Spleen (tissue), 11 donors: Measurements from ENCODE around the gene TACR2. TPM values are rescaled to one million over a fixed set of nuclear protein-coding genes. Genes with fewer than 3 reads are reported as not detected.

Source experiments
- DNase-seq: peaks from one replicate; pipeline ENCODE4 v3.0.0-alpha.2; 2020
- H3K27ac ChIP-seq, 8 donors: fragments of 200-600 bp; sonication (generic) in 7 of 8; 1 replicate in 4 of 8; 2 replicates in 4 of 8; pipeline versions ENCODE4 v1.5.0 to v1.8.0; 2016 to 2021; ENCODE audit warnings: inconsistent platforms in 4 of 8, mild to moderate bottlenecking in 4 of 8, moderate library complexity in 1 of 8
- H3K27me3 ChIP-seq, 7 donors: fragments of 200-600 bp; sonication (generic) in 6 of 7; replicated peaks in 1 of 7; 1 replicate in 4 of 7; 2 replicates in 3 of 7; pipeline versions ENCODE4 v1.5.0 to v1.8.0; 2016 to 2021; ENCODE audit warnings: inconsistent platforms in 3 of 7, mild to moderate bottlenecking in 1 of 7
- H3K36me3 ChIP-seq, 6 donors: fragments of 200-600 bp; sonication (generic) in 5 of 6; 1 replicate in 4 of 6; 2 replicates in 2 of 6; pipeline versions ENCODE4 v1.5.0 to v1.8.0; 2016 to 2021; ENCODE audit warnings: inconsistent platforms in 2 of 6
- H3K4me1 ChIP-seq, 6 donors: fragments of 200-600 bp; sonication (generic) in 5 of 6; 1 replicate in 3 of 6; 2 replicates in 3 of 6; pipeline versions ENCODE4 v1.5.0 to v1.8.0; 2016 to 2021; ENCODE audit warnings: inconsistent platforms in 3 of 6
- H3K4me3 ChIP-seq, 8 donors: fragments of 200-600 bp; sonication (generic) in 7 of 8; 1 replicate in 4 of 8; 2 replicates in 4 of 8; pipeline versions ENCODE4 v1.5.0 to v1.8.0; 2016 to 2021; ENCODE audit warnings: inconsistent platforms in 4 of 8, mild to moderate bottlenecking in 4 of 8, moderate library complexity in 2 of 8
- H3K9me3 ChIP-seq, 8 donors: fragments of 200-600 bp; sonication (generic) in 7 of 8; 1 replicate in 4 of 8; 2 replicates in 4 of 8; pipeline versions ENCODE4 v1.5.0 to v1.8.0; 2016 to 2021; ENCODE audit warnings: inconsistent platforms in 4 of 8
- POLR2A ChIP-seq, 3 donors: fragments of 450-650 bp; IDR thresholded peaks; one replicate each; pipeline ENCODE4 v1.5.1; 2017; ENCODE audit warnings: antibody characterized with exemption in 3 of 3, mild to moderate bottlenecking in 1 of 3
- POLR2AphosphoS5 ChIP-seq, 3 donors: sonication (generic); formaldehyde crosslinking; IDR thresholded peaks; one replicate each; pipeline ENCODE4 v1.5.1; 2017; ENCODE audit warnings: antibody characterized with exemption in 3 of 3
- WGBS, 5 donors: extraction: QIAGEN DNeasy Blood & Tissue Kit in 3 of 5; methylation state at CpG; one replicate each; pipeline versions ENCODE4 v1.1.5 to v1.1.7; 2013 to 2018; 5-methylcytosine and 5-hydroxymethylcytosine counted together
- intact Hi-C: fragments of 100-400 bp; cut with DNase I; formaldehyde crosslinking; loops from one replicate; pipeline ENCODE4 v1.15.0; 2023; ENCODE audit warnings: low total_unique reads
- polyA plus RNA-seq, 3 donors: library from polyadenylated mRNA; stranded (reverse); fragments of 200-250 nt; gene quantifications; one replicate each; pipeline ENCODE4 v1.2.1, GENCODE V29; 2013
- total RNA-seq, 7 donors: library from RNA; depleted of rRNA in 3 of 7; stranded (reverse); fragments of >200 nt in 3 of 7; fragmentation: NEBNext Ultra II Directional in 4 of 7; extraction: Animal tissue kit (Norgen Biotek cat#: 25700) in 4 of 7; gene quantifications; one replicate each; pipeline versions ENCODE4 v1.1.0 to v1.2.1, GENCODE V29; 2016 to 2021
- TF ChIP-seq, protein P1 (sequence below), 11 experiments: fragments of 200-600 bp in 7 of 11; fragments of 450-650 bp in 4 of 11; sonication (generic) in 4 of 11; IDR thresholded peaks in 8 of 11; conservative IDR thresholded peaks in 3 of 11; 1 replicate in 7 of 11; 2 replicates in 4 of 11; pipeline versions ENCODE4 v1.4.0 to v1.8.0; 2016 to 2021; ENCODE audit warnings: antibody characterized with exemption in 11 of 11, inconsistent platforms in 4 of 11, mild to moderate bottlenecking in 1 of 11
- donor health status: healthy with polysubstance abuse.
- donor health status: DM: no; HTN: no; CAD: no; lungs with moderate emphysema.
- donor health status: DM: no; HTN: no; CAD: no.
- donor health status: Bipolar disorder and iron deficiency.
- donor health status: healthy.
- donor health status: DM: no; HTN: no; CAD: no.
- donor health status: DM: yes; HTN: yes; CAD: no.

Gene TACR2
- total and polyA plus RNA-seq, 10 donors = 0.15 to 0.52 (median 0.30) TPM; not detected in 4

DNA sequence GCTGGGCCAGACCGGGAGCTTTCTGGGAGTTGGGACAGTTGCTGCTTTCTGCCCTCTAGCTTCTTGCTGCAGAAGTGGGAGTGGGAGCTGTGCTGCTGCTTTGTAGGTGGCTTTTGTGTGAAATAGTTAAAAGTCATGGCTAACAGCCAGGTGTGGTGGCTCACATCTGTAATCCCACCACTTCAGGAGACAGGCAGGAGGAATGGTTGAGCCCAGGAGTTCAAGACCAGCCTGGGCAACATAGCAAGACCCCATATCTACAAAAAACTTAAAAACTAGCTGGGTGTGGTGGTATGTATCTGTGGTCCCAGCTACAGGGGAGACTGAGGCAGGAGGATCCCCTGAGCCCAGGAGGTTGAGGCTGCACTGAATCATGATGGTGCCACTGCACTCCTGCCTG is 13.7 kb downstream of the TACR2 start:
- intact Hi-C loops = no loop called here
- Histone ChIP-seq H3K27me3 (no peaks in the 10 kb centered on the region), H3K36me3 (peaks cover 0 to 73% (median 45%) of the 10 kb centered on the region in 6 donors), H3K4me3 (no peak overlapping the region), H3K4me1 (peaks cover 0 to 29% (median 14%) of the 10 kb centered on the region in 6 donors), H3K9me3 (no peaks in the 10 kb centered on the region), H3K27ac (no peak overlapping the region)
- no peak for TF ChIP-seq POLR2AphosphoS5 (IDR thresholded peaks at IDR 0.05)
- no peak for TF ChIP-seq POLR2A (IDR thresholded peaks at IDR 0.05)
- TF ChIP-seq, protein P1, sequence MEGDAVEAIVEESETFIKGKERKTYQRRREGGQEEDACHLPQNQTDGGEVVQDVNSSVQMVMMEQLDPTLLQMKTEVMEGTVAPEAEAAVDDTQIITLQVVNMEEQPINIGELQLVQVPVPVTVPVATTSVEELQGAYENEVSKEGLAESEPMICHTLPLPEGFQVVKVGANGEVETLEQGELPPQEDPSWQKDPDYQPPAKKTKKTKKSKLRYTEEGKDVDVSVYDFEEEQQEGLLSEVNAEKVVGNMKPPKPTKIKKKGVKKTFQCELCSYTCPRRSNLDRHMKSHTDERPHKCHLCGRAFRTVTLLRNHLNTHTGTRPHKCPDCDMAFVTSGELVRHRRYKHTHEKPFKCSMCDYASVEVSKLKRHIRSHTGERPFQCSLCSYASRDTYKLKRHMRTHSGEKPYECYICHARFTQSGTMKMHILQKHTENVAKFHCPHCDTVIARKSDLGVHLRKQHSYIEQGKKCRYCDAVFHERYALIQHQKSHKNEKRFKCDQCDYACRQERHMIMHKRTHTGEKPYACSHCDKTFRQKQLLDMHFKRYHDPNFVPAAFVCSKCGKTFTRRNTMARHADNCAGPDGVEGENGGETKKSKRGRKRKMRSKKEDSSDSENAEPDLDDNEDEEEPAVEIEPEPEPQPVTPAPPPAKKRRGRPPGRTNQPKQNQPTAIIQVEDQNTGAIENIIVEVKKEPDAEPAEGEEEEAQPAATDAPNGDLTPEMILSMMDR (IDR thresholded peaks at IDR 0.05 in 8 of 11, conservative IDR thresholded peaks at IDR 0.05 in 3 of 11) = no peak
- no peak for DNase-seq
- 67 to 100% (median 99%) methylated on average over 1 of the region's 1 CpG; no CpG with 5 or more reads in 1 of the 5 donors for WGBS, 5 donors

DNA sequence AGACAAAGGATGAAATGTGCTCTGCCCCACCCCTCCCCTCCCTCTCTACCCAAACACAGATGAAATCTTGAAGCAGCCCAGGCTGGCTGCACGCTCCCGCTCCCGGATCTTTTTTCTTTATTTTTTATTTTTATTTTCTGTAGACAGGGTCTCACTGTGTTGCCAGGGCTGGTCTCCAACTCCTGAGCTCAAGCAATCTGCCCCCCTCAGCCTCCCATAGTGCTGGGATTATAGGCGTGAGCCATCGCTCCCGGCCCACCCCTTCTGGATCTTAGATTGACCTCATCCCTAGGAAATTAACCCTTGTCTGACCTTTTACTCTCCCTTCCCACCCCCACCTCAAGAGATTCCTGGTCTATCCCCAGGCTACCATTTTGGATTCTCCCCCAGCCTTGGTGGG is 14.3 kb downstream of the TACR2 start:
- intact Hi-C loops = no loop called here
- 88 to 98% (median 95%) methylated on average over 6 of the region's 6 CpGs for WGBS, 5 donors
- H3K9me3 ChIP-seq = no peaks in the 10 kb centered on the region
- H3K4me3 ChIP-seq = no peak overlapping the region
- no peak overlapping the region for H3K27ac ChIP-seq
- TF ChIP-seq POLR2AphosphoS5 (IDR thresholded peaks at IDR 0.05) = no peak
- no peak for DNase-seq
- H3K36me3 ChIP-seq = peaks cover 0 to 80% (median 47%) of the 10 kb centered on the region in 6 donors
- H3K4me1 ChIP-seq = peaks cover 0 to 22% (median 8%) of the 10 kb centered on the region in 6 donors
- no peaks in the 10 kb centered on the region for H3K27me3 ChIP-seq

DNA sequence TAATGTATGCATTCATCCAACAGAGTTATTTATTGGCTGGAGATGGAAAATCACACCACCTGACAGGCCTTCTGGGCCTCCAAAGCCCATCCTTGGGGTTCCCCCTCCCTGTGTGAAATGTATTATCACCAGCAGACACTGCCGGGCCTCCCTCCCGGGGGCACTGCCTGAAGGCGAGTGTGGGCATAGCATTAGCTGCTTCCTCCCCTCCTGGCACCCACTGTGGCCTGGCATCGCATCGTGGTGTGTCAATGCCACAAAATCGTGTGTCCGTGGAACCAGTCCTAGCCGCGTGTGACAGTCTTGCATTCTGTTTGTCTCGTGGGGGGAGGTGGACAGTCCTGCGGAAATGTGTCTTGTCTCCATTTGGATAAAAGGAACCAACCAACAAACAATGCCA is 15.3 kb downstream of the TACR2 start:
- Histone ChIP-seq H3K36me3 (peaks cover 0 to 90% (median 54%) of the 10 kb centered on the region in 6 donors), H3K4me3 (no peak overlapping the region), H3K9me3 (no peaks in the 10 kb centered on the region), H3K4me1 (peaks cover 0 to 12% (median 4%) of the 10 kb centered on the region in 6 donors), H3K27me3 (no peaks in the 10 kb centered on the region), H3K27ac (no peak overlapping the region)
- DNase-seq = no peak
- no peak for TF ChIP-seq POLR2AphosphoS5 (IDR thresholded peaks at IDR 0.05)
- no peak for TF ChIP-seq POLR2A (IDR thresholded peaks at IDR 0.05)
- TF ChIP-seq, protein P1 (IDR thresholded peaks at IDR 0.05 in 8 of 11, conservative IDR thresholded peaks at IDR 0.05 in 3 of 11) = no peak
- 90 to 98% (median 93%) methylated on average over 9 to 11 of the region's 11 CpGs for WGBS, 5 donors
- intact Hi-C loops = no loop called here

DNA sequence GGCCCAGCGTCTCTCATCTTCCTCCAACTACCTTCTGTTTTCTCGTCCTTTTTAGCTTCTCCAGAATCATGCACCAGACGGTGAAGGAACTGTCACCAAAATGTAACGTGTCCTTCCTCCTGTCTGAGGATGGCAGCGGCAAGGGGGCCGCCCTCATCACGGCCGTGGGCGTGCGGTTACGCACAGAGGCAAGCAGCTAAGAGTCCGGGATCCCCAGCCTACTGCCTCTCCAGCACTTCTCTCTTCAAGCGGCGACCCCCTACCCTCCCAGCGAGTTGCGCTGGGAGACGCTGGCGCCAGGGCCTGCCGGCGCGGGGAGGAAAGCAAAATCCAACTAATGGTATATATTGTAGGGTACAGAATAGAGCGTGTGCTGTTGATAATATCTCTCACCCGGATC is 15.8 kb downstream of the TACR2 start:
- DNase-seq = no peak
- WGBS, 5 donors = 94 to 96% (median 94%) methylated on average over 23 of the region's 23 CpGs
- no peaks in the 10 kb centered on the region for H3K9me3 ChIP-seq
- H3K4me3 ChIP-seq = no peak overlapping the region
- no peak overlapping the region for H3K27ac ChIP-seq
- H3K36me3 ChIP-seq = peaks cover 2 to 95% (median 57%) of the 10 kb centered on the region in 6 donors
- H3K27me3 ChIP-seq = no peaks in the 10 kb centered on the region
- no peak for TF ChIP-seq POLR2A (IDR thresholded peaks at IDR 0.05)
- TF ChIP-seq, protein P1 (IDR thresholded peaks at IDR 0.05 in 8 of 11, conservative IDR thresholded peaks at IDR 0.05 in 3 of 11) = no peak
- no peak for TF ChIP-seq POLR2AphosphoS5 (IDR thresholded peaks at IDR 0.05)
- intact Hi-C loops = no loop called here
- peaks cover 0 to 10% (median 2%) of the 10 kb centered on the region in 6 donors for H3K4me1 ChIP-seq

DNA sequence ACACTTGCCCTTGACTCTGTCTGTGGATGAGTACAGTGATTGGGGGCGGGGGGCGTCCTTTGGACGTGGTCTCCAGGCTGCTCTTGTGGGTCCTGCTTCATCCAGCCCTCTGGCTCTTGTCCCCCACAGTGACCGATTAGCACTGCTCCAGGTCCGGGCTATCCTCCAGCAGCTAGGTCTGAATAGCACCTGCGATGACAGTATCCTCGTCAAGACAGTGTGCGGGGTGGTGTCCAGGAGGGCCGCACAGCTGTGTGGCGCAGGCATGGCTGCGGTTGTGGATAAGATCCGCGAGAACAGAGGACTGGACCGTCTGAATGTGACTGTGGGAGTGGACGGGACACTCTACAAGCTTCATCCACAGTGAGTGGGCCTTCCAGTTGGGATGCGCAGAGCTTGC is 18.3 kb downstream of the TACR2 start:
- peak in 1 of 3 donors; percentile 40 for TF ChIP-seq POLR2AphosphoS5 (IDR thresholded peaks at IDR 0.05)
- no peak for TF ChIP-seq POLR2A (IDR thresholded peaks at IDR 0.05)
- DNase-seq = no peak
- WGBS, 5 donors = 91 to 95% (median 94%) methylated on average over 16 of the region's 16 CpGs
- Histone ChIP-seq H3K4me3 (no peak overlapping the region), H3K36me3 (peaks cover 2 to 100% (median 78%) of the 10 kb centered on the region in 6 donors), H3K27me3 (no peaks in the 10 kb centered on the region), H3K9me3 (no peaks in the 10 kb centered on the region), H3K4me1 (peaks cover 0 to 4% (median 0%) of the 10 kb centered on the region in 6 donors), H3K27ac (no peak overlapping the region)
- intact Hi-C loops = no loop called here
